Stimulated activated CD4-positive, alpha-beta T cell treated with anti-CD3 and anti-CD28 coated beads, Interleukin-4, amount 100 ng/mL, for 48 hours (primary cell): Measurements from ENCODE around the gene MLANA.
"Not testable (repeated sequence)": the region's sequence is repeated elsewhere in the genome, so short reads cannot be mapped to it uniquely, and the experiment has no call there.

Experiments used
- DNase-seq, 2 donors: peaks; one replicate each; pipeline ENCODE4 v3.0.0-alpha.2; 2020; ENCODE audit warnings: low read depth in 2 of 2

The MLANA gene

DNA sequence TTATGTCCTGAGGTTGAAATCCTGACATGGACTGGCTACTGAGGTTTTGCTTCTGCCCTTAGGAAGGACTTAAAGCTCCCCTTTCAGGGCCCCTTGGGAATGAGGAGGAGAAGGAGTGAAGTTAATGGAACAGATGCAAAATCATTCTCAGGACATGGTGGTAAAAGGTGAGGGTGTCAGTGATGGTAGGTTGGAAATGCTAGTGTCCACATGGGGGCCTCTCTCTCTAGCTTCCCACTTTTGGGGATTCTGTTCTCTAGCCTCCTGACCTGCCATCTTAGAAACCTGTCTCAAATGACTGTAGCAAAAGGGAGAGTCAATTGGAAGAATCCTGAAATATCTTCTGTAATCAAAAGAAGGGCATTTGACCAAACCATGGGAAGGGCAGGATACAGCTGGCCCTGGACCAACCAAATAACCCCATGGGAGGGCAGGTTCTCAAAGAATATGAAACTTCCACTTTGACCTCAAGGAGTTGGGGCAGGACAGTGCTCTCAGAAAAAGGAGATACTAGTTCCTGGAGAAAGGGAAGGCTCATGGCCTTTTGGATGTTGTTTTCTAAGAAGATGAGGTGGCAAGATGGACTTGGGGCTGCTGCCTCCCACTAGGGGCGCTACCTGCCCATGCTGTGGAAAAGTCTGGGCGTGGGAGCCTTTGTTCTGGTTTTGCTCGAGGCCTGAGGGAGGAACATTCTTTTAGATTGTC lies 21.2 kb upstream of the MLANA start:
- peak; percentile 13 to 18 for DNase-seq

DNA sequence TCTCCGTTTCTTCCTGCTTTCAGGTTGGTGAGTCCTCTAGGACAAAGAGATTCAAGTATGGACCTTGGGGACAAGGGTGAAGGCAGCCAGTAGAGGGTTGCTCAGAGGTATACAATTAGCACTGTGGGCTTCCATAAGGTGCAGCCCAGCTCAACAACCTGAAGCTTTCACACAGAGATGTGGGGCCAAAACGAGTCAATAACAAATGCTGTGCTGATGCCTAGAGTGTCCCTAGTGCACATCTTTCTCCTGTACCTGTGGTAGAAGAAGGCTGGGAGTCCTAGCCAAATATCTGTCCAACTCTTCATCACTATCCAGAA lies 20.7 kb upstream of the MLANA start:
- no peak for DNase-seq

DNA sequence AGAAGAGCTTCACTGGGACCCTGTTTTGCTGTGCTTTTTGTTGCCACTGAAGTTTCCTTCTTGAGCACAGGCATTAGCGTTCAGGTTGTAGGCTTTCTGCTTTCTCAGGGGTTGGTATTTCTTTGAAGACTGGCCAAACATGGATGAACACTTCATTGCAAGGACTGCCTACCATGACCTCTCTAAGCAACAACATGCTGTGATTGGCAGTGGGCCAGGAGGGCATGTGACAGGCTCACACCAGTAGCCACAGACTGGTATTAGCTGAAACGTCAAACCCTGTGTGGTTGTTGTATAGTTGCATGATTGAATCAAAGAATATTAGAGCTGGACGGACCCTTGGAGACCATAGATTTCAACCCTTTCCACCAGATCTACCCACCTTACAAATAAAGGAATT lies 20.0 kb upstream of the MLANA start:
- no peak for DNase-seq

DNA sequence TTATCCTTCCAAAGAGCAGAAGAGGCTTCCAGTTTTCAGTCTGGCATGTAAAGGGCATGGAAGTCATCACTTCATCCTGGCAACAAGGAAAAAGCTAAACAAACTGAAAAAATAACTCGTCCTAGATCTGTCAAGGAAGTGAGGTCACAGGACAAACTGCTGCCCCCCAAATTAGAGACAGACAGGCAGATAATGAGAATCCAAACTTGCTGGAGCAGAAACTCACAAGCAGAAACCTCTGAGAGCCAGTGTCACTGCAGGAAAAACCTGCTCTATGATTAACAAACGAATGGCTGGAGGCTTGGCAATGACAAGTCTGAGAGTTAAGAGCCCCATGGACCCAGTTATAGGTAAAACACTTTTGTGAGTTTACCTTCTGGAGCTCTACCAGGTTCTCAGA lies 18.9 kb upstream of the MLANA start:
- DNase-seq: no peak

DNA sequence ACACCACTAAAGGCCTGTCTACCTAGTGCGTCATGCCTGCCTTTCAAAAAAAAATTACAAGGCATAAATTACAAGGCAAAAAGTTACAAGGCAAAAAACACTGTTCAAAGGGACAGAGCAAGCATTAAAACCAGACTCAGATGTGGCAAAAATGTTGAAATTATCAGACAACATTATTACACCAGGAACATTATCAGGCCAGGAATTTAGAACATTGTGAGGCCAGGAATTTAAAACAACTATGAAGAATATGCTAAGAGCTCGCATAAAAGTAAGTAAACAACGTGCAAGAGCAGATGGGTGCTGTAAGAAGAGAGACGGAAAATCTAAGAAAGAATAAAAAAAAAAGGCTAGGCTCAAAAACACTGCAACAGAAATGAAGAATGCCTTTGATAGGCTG lies 18.2 kb upstream of the MLANA start:
- DNase-seq: no peak

DNA sequence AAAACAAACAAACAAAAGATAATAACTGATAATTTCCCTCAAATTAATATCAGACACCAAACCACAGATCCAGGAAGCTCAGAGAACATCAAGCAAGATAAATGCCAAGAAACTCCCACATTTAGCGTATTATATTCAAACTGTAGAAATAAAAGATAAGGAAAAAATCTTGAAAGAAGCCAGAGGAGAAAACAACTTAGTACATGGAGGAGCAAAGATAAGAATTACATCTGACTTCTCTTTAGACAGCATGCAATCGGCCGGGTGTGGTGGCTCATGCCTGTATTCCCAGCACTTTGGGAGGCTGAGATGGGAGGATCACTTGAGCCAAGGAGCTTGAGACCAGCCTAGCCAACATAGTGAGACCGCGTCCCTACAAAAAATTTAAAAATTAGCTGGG lies 17.2 kb upstream of the MLANA start:
- no peak for DNase-seq

DNA sequence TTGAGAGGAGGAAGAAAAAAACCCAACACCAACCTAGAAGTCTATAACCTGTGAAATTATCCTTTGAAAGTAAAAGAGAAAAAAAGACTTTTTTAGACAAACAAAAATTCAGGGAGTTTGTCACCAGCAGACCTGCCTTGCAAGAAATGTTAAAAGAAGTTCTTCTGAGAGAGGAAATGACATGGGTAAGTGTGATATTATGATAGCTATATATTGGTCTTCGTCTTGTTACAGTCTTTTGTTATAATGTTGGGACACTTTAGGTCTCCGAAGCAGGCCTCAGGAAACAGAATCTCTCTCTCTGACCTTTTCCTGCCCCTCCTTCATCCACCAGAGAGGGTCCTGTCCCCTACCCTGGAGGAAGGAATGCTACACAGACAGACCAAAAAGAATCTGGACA lies 16.6 kb upstream of the MLANA start:
- DNase-seq: no peak

DNA sequence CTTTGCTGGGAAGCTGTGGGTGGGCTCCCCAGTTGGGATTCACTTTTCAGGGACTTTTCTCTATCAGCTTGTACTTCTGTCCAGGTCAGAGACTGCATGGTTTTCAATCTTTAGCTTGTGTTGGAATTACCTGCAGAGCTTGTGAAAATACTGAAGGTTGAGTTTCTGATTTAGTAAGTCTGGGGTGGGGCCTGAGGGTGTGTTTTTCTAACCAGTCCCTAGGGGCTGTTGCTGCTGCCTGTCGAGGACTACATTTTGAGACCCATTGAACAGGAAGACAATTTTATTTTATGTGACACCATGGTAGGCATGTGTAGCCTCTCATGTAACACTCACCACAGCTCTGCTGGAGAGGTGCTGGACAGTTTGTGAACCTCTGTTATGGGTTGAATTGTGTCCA lies 14.7 kb upstream of the MLANA start:
- no peak for DNase-seq

DNA sequence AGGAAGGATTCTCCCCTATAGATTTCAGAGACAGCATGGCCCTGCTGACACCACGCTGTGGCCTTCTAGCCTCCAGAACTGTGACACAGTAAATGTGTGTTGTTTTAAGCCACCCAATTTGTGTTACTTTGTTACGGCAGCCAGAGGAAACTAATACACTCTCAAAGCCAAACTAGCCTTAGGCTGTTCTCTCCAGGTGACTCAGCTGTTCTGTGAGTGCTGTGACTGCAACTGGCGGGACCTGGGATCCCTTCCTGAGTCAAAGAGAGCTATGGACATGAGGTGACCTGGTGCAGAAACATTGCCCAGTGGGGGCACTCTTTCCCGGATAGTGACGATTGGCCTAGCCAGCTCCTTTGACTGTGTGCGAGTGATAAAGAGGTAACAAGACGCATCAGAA lies 14.0 kb upstream of the MLANA start:
- DNase-seq: no peak

DNA sequence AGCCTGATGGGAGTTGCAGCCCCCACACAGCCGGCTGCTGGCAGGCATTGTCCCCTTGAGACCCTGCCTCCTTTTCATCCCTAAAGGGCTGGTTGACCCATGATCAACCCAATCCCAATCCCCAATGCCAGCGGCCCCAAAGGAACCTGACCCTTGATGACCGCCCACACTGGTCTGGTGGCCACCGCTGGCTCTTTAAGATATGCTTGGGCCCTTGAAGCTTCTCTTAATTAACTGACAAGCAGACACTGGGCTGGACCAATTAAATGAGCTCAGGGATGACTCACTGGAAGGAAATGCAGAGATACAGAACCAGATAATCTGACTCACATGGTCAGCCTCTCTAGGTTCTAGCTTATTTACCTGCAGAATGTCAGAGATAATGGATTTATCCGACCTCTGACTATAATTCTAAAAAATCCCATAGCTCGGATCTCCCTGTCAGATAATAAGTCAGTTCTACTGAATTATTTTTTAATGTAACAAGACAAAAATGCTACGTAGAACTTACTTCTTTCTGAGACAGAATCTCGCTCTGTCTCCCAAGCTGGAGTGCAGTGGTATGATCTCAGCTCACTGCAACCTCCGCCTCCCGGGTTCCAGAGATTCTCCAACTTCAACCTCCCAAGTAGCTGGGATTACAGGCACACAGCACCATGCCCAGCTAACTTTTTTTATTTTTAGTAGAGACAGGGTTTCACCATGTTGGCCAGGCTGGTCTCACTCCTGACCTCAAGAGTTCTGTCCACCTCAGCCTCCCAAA lies 11.1 kb upstream of the MLANA start:
- no peak for DNase-seq

DNA sequence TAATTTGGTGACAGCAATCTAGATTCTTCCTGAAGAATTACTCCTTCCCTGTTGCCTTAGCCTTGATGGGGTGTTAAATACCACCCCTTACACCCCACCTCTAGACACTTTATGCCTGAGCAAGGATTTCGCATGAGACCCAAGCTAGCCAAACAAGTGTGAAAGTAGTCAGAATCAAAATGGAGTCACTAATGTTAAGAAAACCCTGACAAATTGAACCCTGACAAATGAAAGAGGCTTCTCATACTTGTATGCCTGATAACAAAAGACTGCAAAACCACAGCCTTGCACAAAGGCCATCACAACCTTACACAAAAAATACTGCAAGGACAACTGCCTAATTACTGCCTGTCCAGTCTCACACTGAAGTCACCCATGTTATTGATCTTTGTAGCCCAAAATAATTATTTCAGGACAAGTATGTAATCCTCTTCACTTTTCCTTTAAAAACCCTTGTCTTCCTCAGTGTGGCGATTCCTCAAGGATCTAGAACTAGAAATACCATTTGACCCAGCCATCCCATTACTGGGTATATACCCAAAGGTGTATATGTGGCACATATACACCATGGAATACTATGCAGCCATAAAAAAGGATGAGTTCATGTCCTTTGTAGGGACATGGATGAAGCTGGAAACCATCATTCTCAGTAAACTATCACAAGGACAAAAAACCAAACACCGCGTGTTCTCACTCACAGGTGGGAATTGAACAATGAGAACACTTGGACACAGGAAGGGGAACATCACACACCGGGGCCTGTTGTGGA lies 8.3 kb upstream of the MLANA start:
- not testable (repeated sequence) for DNase-seq

DNA sequence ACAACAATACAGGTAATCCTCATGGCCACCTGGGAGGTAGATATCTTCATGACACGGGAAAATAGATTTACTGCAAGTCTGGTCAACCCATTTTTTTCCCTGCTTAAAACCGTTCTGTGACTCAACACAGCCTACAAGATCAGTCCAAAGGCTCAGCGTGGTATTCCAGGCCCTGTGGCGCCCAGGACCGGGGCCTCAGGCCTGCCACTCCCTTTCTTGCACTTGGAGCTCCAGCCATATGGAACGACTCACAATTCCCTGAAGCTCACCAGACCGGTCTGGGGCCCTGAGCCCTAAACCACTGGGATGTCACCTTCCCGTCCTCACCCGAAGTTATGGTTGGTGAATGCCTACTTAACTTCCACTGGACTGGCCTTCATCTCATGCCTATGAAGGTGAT lies 6.5 kb upstream of the MLANA start:
- DNase-seq: no peak

DNA sequence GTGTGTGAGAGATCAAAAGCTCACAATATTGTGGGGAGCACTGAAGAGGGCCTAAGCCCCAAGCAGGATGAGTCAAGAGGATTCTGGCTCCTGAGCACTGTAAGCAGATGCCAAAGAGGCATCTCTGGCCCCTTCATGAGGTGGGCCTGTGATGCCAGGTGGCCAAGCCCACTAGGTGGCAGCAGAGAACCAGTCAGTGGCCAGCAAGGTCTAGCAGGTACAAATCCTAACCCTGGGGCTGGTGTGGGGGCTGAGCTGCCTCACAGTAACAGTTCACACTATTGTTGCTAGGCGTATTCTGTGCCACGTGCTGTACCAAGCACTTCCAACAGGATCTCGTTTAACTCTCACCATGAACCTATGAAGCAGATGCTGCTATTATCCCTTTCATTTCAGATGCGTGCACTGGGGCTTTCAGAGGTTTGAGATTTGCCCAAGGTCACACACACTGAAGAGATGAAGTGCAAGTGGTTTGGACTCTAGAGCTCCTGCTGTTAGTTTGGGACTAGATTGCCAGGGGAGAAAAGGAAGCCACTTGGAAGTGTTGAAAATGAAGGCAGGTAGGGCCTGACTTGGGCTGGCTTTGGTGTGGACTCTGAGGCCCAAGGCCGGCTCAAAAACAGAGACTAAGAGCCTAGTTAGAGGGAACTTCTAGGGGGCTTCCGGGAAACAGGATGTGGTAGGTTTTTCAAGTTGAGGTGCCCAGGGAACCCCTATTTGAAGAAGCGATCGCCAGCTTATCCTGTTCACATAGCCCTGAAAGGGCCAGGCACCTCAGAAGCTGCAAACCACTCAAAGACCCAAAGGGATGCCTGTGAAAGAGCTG lies 4.4 kb upstream of the MLANA start:
- peak; percentile 79 to 86 for DNase-seq

DNA sequence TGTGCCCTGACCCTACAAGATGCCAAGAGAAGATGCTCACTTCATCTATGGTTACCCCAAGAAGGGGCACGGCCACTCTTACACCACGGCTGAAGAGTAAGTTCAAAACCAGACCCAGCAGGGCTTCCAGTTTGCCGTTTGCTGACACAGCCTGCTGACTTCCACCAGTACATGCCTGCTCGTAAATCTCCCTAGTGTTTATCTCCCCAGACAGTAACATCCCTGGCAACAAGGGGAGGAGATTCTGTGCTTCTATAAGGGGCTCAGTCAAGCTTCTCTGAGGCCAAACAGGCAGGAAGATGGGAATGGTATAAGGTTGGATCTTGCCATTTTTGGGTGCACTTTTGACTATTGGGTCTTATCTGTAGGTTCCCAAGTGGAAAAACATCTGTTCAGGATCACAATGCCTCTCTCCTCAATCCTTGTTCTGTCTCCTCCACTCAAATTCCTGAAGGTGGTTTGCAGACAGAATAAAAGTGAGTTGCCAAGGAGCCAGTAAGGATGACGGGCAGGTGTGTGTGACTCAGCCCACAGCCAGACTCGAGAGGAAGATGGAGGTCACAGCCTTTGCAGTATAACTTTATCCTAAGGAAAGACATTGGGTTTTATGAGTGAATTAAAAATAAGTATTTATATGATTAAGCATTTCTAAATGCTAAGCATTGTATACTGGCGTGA lies 1.9 kb downstream of the MLANA start:
- DNase-seq: no peak

DNA sequence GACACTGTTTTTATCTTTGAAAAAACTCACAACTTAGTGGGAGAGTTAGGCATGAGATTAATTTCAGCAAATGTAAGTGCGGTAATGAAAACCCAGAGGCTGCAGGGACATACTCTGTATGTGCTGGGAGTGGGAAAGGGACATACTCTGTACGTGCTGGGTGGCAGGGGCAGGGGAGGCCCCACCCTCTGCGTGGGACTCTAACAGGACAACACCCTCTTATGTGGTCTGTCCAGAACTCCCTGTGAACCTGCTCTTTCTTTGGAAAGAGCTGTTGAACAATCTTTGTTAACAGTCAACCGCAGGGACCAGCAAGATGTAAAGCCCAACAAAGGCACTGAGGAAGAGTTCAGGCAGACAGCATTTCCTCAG lies 2.4 kb downstream of the MLANA start:
- DNase-seq: no peak

DNA sequence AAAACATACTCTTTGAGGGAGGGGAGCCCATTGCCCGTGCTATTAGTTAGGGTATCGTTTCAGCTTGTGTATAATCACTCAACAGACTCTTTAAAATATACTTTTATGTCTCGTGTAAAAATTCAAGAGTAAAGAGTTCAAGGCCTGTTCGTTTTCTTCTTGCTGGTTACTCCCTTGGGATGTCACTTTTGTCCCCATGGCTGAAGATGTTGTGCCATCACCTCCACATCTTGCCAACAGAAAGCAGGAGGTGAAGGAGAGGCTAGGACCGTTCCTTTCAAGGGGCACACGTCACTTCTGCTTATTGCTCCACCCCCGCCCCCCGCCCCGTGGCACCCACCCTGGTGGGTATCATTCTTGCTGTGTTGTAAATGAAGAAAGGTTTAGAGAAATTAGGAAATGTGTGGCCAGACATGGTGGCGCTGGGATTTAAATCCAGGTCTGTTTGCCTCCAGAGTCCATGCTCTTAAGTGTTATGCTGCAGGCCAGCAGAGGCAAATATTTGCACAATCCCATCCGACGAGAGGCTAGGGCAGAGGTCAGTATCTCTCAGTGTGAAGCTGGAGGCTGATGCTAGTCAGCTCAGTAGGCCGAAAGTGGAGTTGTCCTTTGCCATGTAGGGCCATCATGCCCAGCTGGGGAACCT lies 3.0 kb downstream of the MLANA start:
- no peak for DNase-seq

DNA sequence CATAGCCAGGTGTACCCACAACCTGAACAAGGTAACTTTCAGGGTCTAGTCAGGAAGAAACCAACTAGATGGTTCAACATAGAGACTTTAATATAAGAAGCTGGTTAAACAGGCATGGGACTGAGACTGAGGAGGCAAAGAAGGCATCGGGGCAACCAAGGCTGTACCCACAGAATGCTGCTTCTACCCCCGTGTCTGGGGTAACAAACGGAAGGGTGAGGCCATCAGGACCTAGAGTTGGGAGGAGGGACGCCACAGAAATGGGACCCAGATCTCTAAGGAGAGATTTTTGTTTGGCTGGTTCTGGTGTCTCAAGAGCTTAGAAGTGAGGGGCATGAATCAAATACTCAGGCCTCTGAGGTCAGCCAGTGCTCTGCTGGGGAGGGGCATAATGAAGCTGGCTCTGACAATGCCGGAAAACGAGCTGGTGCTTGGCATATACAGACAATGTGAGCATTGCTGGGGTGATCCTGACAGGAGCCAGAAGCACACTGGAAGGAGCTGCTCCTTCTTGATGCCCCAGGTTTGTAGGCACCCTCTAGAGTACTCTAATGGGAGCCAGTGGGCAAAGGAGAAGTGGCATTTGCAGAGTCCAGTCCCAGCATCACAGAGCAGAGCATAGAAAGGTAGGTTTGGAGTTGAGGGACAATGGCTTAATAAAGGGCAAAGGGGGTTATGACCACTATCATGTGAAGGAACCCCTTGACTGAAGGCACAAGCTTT lies 3.7 kb downstream of the MLANA start:
- no peak for DNase-seq

DNA sequence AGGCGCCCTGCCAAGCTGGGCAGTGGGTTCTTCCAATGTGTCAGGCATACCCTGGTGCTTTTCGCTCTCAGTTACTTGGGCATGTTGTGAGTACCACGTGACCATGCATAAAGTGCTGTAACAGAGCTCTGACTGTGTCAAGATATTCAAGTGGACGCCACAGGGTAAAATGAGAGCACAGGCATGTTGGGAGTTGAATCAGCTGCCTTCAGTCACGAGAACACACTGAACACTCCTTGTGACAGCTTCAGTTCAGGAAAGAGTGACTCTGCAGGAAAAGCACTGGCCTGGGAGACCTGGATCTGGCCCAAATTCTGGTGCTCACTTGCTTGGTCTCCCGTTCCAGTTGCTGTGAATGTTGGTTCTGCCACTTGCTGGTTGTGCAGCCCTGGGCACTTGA lies 5.1 kb downstream of the MLANA start:
- no peak for DNase-seq

DNA sequence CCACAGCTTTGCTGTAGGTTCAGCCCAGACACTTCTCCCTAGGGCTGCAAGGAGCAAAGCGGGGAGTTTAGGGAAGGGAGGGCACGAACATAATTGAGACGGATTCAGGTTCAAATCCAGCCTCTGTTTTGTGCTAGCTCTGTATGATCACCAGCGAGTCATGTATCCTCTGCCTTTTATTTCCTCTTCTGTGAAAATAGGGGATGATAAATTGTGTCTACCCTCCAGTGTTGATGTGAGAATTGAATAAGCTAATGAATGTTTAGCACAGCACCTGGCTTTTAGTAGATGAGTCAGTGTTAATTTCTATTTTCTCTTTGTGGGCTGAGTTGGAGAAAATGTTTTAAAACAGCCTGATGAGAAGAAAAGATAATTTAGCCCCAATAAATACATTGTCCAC lies 6.2 kb downstream of the MLANA start:
- no peak for DNase-seq

DNA sequence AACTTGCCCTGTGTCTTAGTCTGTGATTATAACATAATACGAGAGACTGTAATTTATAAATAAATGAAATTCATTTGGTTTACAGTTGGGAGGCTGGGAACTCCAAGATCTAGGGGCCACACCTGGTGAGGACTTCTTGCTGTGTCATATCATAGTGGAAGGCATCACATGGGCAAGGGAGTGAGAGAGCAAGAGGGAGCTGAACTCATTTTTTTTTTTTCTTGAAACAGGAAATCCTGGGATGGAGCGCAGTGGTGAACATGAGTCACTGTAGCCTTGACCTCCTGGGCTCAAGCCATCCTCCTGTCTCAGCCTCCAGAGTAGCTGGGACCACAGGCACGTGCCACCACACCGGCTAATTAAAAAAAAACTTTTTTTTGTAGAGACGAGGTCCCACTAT lies 7.2 kb downstream of the MLANA start:
- no peak for DNase-seq
